GM12873 (cell line): Measurements from ENCODE around the gene IYD.
A peak's percentile ranks its signal among the peaks of the same experiment; 100 is the strongest.

Experiments used
- TF ChIP-seq, protein P1 (sequence below): IDR thresholded peaks from 2 replicates; pipeline ENCODE4 v1.5.1; 2012; ENCODE audit warnings: low read depth, mild to moderate bottlenecking, moderate library complexity, low read length, control low read depth; ENCODE audit not compliant: insufficient read depth; ENCODE audit errors: missing control alignments

IYD gene

DNA sequence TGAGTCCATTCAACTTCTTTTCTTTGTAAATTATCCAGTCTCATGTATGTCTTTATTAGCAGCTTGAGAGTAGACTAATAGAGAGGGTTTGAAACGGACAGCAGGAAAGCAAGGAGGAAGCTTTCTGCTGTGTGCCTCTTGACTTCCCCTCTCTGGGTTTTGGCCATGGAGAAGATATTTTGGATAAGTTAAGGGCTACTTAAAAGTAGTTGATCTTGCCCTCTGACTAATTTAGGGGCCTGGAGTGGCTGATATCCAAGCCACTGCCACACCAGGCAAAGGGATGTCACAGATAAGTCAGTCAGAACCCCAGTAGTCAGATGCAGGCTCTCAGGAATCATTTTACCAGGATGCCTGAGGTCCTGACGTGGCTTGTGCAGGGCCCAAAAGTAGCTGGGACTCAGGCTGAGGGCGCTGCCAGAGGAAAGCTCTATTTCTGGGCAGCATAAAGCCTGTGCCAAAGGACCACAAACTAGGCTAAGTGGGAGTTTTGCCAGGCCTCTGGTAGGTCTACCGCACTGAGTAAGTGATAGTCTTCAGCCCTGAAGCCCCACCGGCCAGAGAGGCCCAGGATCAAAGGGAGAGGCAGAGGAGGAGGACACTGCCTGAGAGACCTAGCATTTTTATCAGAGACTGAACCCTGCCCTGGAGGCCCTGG lies 41.6 kb upstream of the IYD start:
- TF ChIP-seq, protein P1, sequence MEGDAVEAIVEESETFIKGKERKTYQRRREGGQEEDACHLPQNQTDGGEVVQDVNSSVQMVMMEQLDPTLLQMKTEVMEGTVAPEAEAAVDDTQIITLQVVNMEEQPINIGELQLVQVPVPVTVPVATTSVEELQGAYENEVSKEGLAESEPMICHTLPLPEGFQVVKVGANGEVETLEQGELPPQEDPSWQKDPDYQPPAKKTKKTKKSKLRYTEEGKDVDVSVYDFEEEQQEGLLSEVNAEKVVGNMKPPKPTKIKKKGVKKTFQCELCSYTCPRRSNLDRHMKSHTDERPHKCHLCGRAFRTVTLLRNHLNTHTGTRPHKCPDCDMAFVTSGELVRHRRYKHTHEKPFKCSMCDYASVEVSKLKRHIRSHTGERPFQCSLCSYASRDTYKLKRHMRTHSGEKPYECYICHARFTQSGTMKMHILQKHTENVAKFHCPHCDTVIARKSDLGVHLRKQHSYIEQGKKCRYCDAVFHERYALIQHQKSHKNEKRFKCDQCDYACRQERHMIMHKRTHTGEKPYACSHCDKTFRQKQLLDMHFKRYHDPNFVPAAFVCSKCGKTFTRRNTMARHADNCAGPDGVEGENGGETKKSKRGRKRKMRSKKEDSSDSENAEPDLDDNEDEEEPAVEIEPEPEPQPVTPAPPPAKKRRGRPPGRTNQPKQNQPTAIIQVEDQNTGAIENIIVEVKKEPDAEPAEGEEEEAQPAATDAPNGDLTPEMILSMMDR = no peak

DNA sequence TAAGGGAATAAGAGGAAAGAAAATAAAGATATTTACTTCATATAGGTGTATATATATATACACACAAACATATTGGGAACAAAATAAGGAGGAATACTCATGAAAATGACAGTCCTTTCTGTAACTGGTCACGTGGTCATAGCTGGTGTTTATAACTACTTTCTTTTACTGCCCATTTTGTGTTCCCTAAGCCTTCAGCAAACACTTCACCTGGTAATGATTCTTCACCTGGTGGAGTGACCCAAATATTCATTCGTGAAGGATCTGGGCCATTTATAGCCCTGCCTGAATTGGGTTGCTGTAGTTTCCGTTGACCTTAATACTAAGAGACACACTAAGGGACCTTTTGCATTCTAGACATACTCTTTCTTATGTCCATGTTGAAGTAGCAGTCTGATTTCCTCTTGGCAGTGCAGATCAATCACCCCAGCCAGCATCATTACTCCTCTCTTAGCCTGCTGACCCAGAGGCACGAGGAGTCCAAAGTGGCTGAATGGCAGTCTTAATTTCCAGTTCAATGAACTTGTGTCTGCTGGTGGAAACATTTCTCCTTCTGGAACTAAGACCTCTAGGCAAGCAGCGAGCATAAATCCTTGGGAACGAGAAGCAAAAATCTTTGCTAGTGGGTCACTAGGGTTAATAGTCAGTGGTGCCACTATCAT lies 39.9 kb upstream of the IYD start:
- TF ChIP-seq, protein P1 = no peak

DNA sequence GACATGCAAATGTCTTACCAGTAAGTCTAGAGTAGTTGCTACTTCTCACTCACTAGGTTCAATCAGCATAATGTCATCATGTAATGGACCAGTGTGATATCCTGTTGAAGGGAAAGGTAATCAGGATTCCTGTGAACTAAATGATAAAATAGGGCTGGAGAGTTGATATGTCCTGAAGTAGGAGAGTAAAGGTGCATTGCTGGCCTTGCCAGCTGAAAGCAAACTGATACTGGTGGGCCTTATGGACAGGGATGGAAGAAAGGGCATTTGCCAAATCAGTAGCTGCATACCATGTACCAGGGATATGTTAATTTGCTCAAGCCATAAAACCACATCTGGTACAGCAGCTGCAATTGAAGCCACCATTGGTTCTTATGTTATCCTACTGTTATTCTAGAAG lies 37.5 kb upstream of the IYD start:
- TF ChIP-seq, protein P1 = no peak

DNA sequence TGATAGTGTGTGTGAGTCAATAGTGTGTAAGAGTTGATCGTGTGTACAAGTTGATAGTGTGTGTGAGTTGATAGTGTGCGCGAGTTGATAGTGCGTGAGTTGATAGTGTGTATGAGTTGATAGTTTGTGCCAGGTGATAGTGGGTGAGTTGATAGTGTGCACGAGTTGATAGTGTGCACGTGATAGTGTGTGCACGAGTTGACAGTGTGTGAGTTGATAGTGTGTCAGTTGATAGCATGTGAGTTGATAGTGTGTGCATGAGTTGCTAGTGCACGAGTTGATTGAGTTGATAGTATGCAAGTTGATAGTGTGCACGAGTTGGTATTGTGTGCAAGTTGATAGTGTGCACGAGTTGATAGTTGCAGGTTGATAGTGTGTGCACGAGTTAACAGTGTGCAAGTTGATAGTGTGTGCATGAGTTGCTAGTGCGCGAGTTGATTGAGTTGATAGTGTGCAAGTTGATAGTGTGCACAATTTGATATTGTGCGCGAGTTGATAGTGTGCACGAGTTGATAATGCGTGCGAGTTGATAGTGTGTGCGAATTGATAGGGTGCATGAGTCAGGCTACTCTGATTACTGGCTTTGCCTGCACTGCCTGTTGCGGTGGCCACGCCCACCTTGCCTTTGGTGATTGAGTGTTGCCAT lies 35.8 kb upstream of the IYD start:
- TF ChIP-seq, protein P1 = no peak

DNA sequence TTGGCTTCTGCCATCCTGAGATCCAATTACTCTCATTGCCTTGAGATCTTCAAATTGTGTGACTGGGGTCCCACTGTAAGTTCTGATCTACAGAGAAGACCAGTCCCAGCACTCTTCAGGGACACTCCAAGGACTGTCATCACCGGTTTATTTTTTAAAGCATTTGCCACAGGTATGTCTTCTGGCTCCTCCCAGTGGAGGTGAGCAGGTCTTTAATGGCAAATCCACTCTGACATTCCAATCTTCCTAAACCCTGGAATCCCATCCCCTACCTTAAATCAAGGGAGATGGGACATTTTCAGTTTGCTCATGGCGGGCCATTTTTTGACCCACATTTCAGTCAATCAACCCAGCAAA lies 35.2 kb upstream of the IYD start:
- TF ChIP-seq, protein P1 = no peak

DNA sequence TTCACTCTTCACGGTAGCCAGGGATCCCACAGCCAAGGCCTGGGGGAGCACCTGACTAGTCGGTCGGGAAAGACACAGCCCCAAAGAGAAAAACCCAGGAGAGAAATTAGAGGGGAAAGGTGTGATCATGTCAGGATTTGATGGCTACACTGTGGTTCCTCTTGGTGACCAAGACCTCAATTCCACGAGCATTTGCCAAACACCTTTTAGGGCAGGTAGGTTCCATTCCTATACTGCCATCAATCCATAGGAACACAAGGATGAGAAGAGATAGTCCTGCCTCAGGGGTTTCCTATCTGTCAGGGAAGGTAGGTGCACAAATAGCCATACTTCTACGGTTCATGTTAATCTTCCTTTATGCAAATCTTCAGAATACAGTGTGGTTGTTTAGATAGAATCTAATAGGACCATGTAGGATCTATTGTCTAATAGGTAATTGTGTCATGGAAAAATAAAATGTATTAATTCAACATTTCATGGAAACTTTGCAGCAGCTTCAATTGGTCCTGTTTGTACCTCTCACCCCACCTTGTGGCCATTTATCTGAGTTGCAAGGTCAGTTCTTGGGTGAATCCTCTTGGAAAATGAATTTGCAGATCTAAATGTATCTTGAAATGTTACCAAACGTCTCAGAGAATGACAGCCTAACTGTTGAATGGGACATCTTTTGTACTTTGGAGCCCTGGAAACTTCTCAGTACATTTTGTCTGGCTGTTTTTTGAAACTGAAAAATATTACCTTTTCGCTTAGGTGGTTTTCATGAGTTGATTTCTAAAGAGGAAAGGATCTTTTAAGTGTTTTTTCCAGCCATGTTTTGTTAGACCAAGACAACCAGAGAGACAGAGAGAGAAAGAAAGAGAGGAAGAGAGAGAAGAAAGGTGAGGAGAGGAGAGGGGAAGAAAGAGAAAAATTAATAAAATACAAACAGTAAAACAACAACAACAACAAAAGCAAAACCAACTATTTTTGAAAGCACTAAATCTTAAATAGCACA lies 33.7 kb upstream of the IYD start:
- TF ChIP-seq, protein P1 = peak; percentile 61

DNA sequence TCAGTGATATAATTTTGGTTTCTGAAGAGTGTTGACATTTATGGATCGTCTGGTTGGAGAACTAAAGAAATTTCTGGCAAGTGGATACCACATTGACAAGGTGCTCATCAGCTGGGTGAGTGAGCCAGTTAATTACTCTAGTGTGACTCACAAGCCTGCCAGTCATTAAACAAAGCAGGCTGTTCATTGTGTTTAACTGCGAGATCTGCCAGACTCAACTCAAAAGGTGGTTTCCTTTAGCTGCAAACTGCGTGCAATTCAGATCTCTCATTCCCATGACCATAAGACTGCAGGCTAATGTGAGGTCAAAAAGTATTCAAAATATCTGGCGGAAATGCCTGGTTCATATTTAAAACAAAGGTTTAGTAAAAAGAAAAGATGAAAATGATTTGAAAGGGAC lies 32.5 kb upstream of the IYD start:
- TF ChIP-seq, protein P1 = no peak
